CD4-positive, alpha-beta T cell (primary cell): ENCODE measurements around the gene WNT5B. TPM values are rescaled to one million over a fixed set of nuclear protein-coding genes. Genes with fewer than 3 reads are reported as not detected.

Experiments used
- ATAC-seq: fragments of 200-7000 bp; cut with Tn5 transposase; one replicate; pipeline ENCODE4 v1.10.0; 2022; ENCODE audit warnings: mild to moderate bottlenecking; ENCODE audit not compliant: poor library complexity
- CTCF ChIA-PET: fragments of 350-600 bp; sonication (Branson Sonifier 250); formaldehyde crosslinking; loops from one replicate; lab custom pipeline; 2021; ENCODE audit warnings: antibody characterized with exemption, inconsistent platforms; lab: Charles Lee
- POLR2A ChIA-PET: fragments of 350-600 bp; sonication (Branson Sonifier 250); formaldehyde crosslinking; loops from one replicate; lab custom pipeline; 2021; ENCODE audit warnings: antibody characterized with exemption, inconsistent platforms; lab: Charles Lee
- DNase-seq, 14 experiments: peaks; one replicate each; pipeline ENCODE4 v3.0.0-alpha.2; 2013 to 2020; ENCODE audit warnings: mixed read lengths in 2 of 14
- H3K27ac ChIP-seq, 2 donors: one replicate each; pipeline versions ENCODE4 v1.5.1 to v1.7.0; 2013; ENCODE audit warnings: low read length in 2 of 2, low read depth in 1 of 2, mild to moderate bottlenecking in 1 of 2
- H3K27me3 ChIP-seq, 2 experiments: 1 replicate in 1 of 2; 2 replicates in 1 of 2; pipeline versions ENCODE4 v1.6.1 to v1.7.0; 2013; ENCODE audit warnings: low read length in 2 of 2, control low read depth in 1 of 2, mild to moderate bottlenecking in 1 of 2, moderate library complexity in 1 of 2; ENCODE audit not compliant: insufficient read depth in 2 of 2, control insufficient read depth in 1 of 2
- H3K36me3 ChIP-seq: one replicate; pipeline ENCODE4 v1.6.1; 2013; ENCODE audit warnings: low read length, control low read depth; ENCODE audit not compliant: insufficient read depth
- H3K4me1 ChIP-seq: one replicate; pipeline ENCODE4 v1.6.1; 2013; ENCODE audit warnings: low read length, control low read depth; ENCODE audit not compliant: insufficient read depth
- H3K4me3 ChIP-seq: one replicate; pipeline ENCODE4 v1.5.1; 2013; ENCODE audit warnings: mild to moderate bottlenecking, low read length, moderate library complexity
- H3K9me3 ChIP-seq, 2 experiments: 1 replicate in 1 of 2; 2 replicates in 1 of 2; pipeline versions ENCODE4 v1.6.1 to v1.7.0; 2013; ENCODE audit warnings: low read length in 2 of 2, mild to moderate bottlenecking in 2 of 2, control low read depth in 1 of 2, moderate library complexity in 1 of 2; ENCODE audit not compliant: control insufficient read depth in 1 of 2, insufficient read depth in 1 of 2
- H3K27ac Mint-ChIP-seq: one replicate; pipeline ENCODE4 v1.8.0; 2020; ENCODE audit warnings: mixed read lengths
- H3K27me3 Mint-ChIP-seq: one replicate; pipeline ENCODE4 v1.8.0; 2021; ENCODE audit warnings: mixed read lengths
- H3K36me3 Mint-ChIP-seq: one replicate; pipeline ENCODE4 v1.8.0; 2021; ENCODE audit warnings: low read depth, mixed read lengths
- H3K4me1 Mint-ChIP-seq: one replicate; pipeline ENCODE4 v1.8.0; 2021; ENCODE audit warnings: low read depth, mixed read lengths
- H3K4me3 Mint-ChIP-seq: one replicate; pipeline ENCODE4 v1.8.0; 2020; ENCODE audit warnings: mild to moderate bottlenecking, mixed read lengths
- H3K9me3 Mint-ChIP-seq: one replicate; pipeline ENCODE4 v1.8.0; 2020; ENCODE audit warnings: mixed read lengths
- intact Hi-C, 2 experiments: fragments of 100-400 bp; cut with DNase I in 1 of 2; cut with micrococcal nuclease in 1 of 2; formaldehyde crosslinking; loops; one replicate each; pipeline versions ENCODE4 v1.15.1 to v1.9.0; 2023 to 2025; cut with DNase I, micrococcal nuclease
- total RNA-seq, 174 experiments: library from RNA in 2 of 174; stranded (reverse) in 2 of 174; gene quantifications; one replicate each; pipeline ENCODE4 v1.2.3 and lab custom pipeline; 2021 to 2026
- TF ChIP-seq, protein P1 (sequence below): fragments of 200-600 bp; IDR thresholded peaks from one replicate; pipeline ENCODE4 v1.8.0; 2022; ENCODE audit warnings: antibody characterized with exemption, mild to moderate bottlenecking

Gene WNT5B
- total RNA-seq, 2 experiments from 2014 or later, result not detected

DNA sequence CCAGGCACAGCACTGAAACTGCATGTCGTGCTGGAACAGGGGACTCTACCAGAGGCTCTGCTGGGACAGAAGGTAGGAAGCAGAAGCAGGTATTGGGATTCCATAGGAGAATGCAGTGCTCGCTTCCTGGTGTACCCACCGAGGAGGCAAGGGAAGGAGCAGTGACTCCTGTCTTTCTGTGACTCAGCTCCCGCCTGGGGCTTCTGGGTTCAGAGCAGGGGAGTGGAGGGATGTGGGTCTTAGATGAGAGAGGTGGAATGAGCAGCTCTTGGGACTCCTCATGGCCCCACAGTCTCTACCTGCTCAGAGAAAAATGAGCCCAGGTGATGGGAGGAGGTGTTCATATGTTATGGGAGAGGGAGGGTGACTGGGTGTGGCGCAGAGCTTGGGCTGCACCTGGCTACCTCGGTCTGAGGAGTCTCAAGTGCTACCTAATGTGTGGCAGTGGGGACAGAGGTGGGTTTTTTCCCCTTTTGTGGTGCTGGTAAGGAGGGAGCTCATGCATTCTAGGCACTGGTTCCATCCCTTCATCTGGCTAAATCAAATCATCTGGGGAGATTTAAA is 26.3 kb downstream of the WNT5B start:
- Histone ChIP-seq H3K4me3 (no peak overlapping the region), H3K27me3 (no peaks in the 10 kb centered on the region), H3K9me3 (no peaks in the 10 kb centered on the region), H3K36me3 (no peaks in the 10 kb centered on the region), H3K4me1 (peaks cover 4% of the 10 kb centered on the region), H3K27ac (no peak overlapping the region)
- Mint-ChIP-seq H3K9me3 (no peaks in the 10 kb centered on the region), H3K27me3 (peaks cover 4% of the 10 kb centered on the region), H3K27ac (no peak overlapping the region), H3K4me1 (peaks cover 3% of the 10 kb centered on the region), H3K36me3 (no peaks in the 10 kb centered on the region), H3K4me3 (no peak overlapping the region)
- POLR2A ChIA-PET, result interaction anchor here (1.1 to 1.2 kb wide), 2 partner anchors 35 to 136 kb away, joined by 4 read pairs; partner anchors contain the start of gene ADIPOR2
- no peak for DNase-seq
- intact Hi-C loops, result loop anchor here in 1 of 2 experiments (5.0 to 10.0 kb wide), 3 partner anchors 37 to 639 kb away; partner anchors contain the start of gene ADIPOR2
- TF ChIP-seq, protein P1, sequence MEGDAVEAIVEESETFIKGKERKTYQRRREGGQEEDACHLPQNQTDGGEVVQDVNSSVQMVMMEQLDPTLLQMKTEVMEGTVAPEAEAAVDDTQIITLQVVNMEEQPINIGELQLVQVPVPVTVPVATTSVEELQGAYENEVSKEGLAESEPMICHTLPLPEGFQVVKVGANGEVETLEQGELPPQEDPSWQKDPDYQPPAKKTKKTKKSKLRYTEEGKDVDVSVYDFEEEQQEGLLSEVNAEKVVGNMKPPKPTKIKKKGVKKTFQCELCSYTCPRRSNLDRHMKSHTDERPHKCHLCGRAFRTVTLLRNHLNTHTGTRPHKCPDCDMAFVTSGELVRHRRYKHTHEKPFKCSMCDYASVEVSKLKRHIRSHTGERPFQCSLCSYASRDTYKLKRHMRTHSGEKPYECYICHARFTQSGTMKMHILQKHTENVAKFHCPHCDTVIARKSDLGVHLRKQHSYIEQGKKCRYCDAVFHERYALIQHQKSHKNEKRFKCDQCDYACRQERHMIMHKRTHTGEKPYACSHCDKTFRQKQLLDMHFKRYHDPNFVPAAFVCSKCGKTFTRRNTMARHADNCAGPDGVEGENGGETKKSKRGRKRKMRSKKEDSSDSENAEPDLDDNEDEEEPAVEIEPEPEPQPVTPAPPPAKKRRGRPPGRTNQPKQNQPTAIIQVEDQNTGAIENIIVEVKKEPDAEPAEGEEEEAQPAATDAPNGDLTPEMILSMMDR, result no peak
- CTCF ChIA-PET, result interaction anchor here (1.2 to 8.2 kb wide), 3 partner anchors 136 to 284 kb away, joined by 3 to 154 read pairs (median 52); no protein-coding TSS in a partner anchor
- ATAC-seq, result no peak

DNA sequence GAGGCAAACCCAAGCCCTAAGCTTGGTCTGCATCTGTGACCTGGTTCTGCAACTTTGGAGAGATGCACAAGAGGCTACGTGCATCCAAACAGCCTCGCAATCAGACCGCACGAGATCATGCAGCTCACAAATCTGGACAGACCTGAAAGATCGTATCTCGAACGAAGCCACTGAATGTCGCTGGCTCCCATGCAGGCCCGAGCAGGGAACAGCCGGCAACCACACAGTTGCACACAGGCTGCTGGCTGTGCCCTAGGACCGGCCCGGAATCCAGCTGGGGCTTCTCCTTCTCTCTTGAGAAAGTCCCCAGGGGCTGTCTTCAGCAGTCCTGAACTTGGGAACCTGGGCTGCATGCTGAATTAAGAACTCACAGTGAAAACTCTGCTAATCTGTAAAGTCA is 27.9 kb downstream of the WNT5B start:
- Mint-ChIP-seq H3K4me3 (no peak overlapping the region), H3K9me3 (no peaks in the 10 kb centered on the region), H3K4me1 (peaks cover 8% of the 10 kb centered on the region), H3K27me3 (peaks cover 4% of the 10 kb centered on the region), H3K36me3 (no peaks in the 10 kb centered on the region), H3K27ac (no peak overlapping the region)
- no peaks in the 10 kb centered on the region for H3K9me3 ChIP-seq
- no peak for DNase-seq
- H3K4me1 ChIP-seq, result peaks cover 8% of the 10 kb centered on the region
- H3K27me3 ChIP-seq, result no peaks in the 10 kb centered on the region
- intact Hi-C loops, result loop anchor here in 1 of 2 experiments (5.0 to 10.0 kb wide), 3 partner anchors 35 to 638 kb away; partner anchors contain the start of gene ADIPOR2
- H3K4me3 ChIP-seq, result no peak overlapping the region
- TF ChIP-seq, protein P1, result no peak
- POLR2A ChIA-PET, result interaction anchor here (1.2 to 1.5 kb wide), 2 partner anchors 134 to 139 kb away, joined by 4 to 8 read pairs; no protein-coding TSS in a partner anchor
- no peak overlapping the region for H3K27ac ChIP-seq
- H3K36me3 ChIP-seq, result no peaks in the 10 kb centered on the region
- no peak for ATAC-seq
- CTCF ChIA-PET, result interaction anchor here (8.2 kb wide), 1 partner anchor 134 kb away, joined by 154 read pairs; no protein-coding TSS in a partner anchor

DNA sequence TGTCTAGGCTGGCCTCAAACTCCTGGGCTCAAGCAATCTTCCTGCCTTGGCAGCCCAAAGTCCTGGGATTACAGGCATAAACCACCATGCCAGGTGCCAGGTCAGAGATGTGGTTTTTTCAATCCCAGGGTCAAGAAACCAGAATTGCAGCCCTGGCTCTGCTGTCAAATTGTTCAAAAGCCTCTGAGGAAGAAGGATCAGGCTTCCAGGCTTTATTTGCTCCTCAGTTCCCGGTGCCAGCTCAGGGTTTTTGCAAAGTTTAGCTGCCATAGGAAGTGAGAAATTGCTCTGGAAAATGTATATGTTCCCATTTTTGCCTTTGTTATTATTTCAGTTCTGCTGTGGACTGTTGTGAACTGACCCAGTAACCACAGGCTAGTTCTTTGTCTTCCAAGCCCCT is 28.7 kb downstream of the WNT5B start:
- ATAC-seq, result no peak
- no peaks in the 10 kb centered on the region for H3K27me3 ChIP-seq
- peaks cover 9% of the 10 kb centered on the region for H3K4me1 ChIP-seq
- H3K36me3 ChIP-seq, result no peaks in the 10 kb centered on the region
- H3K27ac ChIP-seq, result no peak overlapping the region
- H3K4me1 Mint-ChIP-seq, result peaks cover 8% of the 10 kb centered on the region
- no peak for DNase-seq
- intact Hi-C loops, result loop anchor here in 1 of 2 experiments (5.0 to 10.0 kb wide), 3 partner anchors 35 to 637 kb away; partner anchors contain the start of gene ADIPOR2
- H3K4me3 ChIP-seq, result no peak overlapping the region
- POLR2A ChIA-PET, result interaction anchor here (1.2 to 1.5 kb wide), 2 partner anchors 133 to 138 kb away, joined by 4 to 8 read pairs; no protein-coding TSS in a partner anchor
- CTCF ChIA-PET, result interaction anchor here (2.6 to 8.2 kb wide), 2 partner anchors 133 to 282 kb away, joined by 8 to 154 read pairs; no protein-coding TSS in a partner anchor
- H3K9me3 Mint-ChIP-seq, result no peaks in the 10 kb centered on the region
- peak overlapping the region; percentile 12 for H3K27ac Mint-ChIP-seq
- H3K4me3 Mint-ChIP-seq, result no peak overlapping the region
- peaks cover 3% of the 10 kb centered on the region for H3K27me3 Mint-ChIP-seq
- TF ChIP-seq, protein P1, result no peak
- peaks cover 0 to 1% of the 10 kb centered on the region in 2 experiments for H3K9me3 ChIP-seq
- no peaks in the 10 kb centered on the region for H3K36me3 Mint-ChIP-seq
